Fibroblast of peridontal ligament (primary cell): ENCODE measurements around the gene PUSL1.
"Not testable (repeated sequence)": the region's sequence is repeated elsewhere in the genome, so short reads cannot be mapped to it uniquely, and the experiment has no call there.

Experiments used
- DNase-seq: peaks from one replicate; pipeline ENCODE4 v3.0.0-alpha.2; 2010; ENCODE audit errors: extremely low read depth

PUSL1 gene

DNA sequence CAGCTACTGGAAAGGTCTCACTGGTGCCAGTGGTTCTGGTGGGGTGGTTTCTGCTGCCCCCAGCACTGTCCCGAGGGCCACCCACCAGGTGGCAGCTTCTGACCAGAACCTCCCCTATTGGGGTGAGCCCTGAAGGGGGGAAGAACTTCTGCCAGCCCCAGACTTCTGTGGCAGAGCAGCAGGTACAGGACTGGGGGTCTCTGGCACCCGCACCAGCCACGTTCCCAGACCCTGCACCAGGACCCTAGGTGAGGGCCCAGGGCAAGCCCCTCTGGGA is 1.6 kb downstream of the PUSL1 start:
- DNase-seq = no peak

DNA sequence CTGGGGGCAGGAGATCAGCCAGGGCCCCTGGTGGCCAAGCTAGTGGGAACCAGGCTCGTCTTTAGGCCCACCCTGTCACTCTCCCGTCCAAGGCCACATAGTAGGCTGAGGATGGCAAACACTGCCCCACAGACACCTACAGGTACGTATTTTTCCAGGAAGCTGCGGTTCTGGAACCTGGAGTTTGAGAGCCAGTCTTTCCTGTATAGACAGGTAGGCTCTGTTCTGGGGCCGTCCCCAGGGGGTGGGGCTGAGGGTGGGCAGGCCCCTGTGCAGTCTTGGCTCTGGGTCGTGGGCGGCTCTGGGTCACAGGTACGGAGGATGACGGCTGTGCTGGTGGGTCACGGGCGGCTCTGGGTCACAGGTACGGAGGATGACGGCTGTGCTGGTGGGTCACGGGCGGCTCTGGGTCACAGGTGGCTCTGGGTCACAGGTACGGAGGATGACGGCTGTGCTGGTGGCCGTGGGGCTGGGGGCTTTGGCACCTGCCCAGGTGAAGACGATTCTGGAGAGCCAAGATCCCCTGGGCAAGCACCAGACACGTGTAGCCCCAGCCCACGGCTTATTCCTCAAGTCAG is 2.2 kb downstream of the PUSL1 start:
- DNase-seq = no peak

DNA sequence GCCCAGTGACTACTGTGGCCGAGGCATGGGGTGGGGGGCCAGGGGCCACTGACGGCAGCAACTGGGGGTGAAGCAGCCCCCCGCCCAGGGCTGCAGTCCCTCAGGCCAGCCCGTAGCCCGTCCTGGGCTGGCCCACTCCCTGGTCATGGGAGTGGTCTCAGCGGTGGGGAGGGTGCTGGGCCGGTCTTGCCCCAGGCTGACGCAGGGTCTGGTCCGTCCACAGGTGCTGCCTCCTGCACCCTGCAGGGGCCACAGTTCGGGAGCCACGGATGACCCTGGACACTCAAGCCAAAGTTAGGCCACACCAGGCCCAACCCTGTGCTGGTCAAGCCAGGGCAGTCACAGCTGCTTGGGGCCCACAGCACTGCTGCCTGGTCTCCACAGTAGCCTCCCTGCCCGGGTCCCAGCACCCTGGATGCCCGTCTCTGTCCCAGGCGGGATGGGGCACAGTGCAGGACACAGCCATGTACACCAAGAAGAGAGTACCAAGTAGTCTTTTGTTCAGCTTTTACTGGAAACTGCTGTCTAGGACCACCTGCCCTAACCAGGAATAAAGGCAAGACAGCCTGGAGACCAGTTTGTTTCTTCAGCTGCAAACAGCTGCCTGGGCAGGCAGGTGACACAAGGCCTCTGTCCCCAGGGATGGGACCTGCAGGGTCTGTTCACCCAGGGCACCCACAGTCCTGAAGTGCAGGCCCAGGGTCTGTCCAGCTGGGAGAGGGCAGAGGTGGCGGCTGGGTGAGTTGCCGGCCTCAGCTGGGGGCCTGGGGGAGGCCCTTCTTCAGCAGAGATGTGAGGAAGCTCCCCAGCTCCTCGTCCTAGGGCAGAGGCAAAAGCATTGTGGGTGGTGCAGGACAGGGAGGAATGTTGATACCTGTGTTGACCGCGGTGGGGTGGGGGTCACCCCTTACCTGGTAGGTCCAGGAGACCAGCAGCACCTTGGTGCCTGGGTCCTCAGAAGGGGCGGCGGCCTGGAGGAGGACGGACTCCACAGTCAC is 3.0 kb downstream of the PUSL1 start:
- no peak for DNase-seq

DNA sequence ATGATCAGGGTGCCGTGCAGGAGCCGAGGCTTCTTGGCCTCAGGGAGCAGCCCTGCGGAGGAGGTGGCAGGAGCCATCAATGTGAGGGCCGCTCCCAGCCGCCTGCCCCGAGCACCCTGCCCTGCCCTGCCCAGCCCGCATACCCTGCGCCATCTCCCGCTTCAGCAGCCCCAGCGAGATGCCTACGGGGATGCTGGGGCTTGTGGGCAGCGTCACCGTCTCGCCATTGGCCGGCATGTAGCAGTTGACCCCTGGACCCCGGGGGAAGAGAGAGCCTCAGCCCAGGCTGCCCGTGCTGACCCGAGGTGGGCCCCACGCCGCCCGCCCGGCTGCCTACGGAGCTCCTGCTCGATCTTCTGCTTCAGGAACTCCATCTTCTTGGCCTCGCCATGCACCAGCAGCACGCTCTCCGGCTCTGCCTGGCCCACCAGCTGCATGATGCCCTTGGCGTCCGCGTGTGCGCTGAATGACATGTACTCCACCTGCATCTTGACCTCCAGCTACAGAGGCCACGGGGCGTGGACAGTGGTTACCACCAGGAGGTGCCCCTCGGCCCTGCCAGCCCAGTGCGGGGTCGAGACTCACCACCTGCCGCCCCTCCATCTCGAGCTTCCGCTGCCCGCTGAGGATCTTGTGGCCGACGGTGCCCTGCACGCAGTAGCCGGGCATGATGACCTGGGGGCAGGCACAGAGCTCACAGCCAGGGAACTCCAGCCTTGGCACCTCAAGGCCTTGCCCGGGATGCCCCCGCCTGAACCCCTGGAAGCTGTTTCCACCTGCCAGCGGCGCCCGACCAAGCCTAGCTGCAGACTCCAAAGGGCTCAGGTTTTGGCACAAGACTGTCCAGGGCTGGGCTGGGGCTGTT is 4.3 kb downstream of the PUSL1 start:
- no peak for DNase-seq

DNA sequence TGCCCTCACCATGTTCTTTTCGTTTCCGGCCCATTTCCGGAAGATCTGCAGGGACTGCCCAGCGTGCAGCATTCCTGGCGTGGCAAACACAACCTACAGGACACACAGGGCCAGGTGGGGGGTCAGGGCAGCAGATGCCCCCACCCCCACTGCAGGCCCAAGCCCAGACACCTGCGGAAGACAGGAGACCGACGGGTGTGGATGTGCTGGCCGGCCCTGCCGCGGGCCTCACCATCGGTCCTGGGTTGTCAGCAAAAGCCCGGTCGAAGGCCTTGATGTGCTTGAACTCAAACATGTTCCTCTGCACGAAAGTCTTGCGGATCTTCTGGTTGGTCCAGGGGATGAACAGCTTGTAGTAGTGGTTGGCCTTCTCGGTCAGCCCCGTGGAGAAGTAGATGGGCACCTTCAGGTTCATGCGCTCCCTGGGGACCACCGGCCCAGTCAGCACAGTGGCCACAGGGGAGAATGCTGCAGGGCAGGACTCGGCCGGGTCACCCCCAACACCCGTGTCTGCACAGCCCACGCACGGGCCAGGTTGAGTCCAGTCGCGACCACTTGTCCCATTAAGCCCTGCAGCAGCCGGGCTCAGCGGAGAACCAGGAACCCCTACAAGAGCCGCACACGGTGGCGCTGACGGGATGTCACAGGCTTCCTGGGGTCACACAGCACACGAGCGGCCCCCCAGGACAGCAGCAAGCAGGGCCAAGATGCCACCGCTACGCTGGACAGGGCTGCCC is 5.3 kb downstream of the PUSL1 start:
- DNase-seq = no peak

DNA sequence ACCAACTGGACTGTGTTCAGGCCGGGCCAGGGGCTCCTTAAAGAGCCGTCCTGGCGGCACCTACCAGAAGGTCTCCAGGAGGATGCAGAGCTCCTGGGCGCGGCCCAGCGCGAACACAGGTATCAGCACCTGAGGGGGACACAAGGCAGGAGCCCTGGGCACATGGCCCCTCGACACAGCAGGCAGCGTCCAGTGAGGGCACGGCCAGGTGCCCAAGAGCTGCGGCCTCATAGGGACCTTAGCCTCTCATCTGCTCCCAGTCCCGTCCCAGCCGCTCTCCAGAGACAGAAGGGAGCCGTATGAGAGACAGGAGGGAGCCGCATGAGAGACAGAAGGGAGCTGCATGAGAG is 5.8 kb downstream of the PUSL1 start:
- no peak for DNase-seq

DNA sequence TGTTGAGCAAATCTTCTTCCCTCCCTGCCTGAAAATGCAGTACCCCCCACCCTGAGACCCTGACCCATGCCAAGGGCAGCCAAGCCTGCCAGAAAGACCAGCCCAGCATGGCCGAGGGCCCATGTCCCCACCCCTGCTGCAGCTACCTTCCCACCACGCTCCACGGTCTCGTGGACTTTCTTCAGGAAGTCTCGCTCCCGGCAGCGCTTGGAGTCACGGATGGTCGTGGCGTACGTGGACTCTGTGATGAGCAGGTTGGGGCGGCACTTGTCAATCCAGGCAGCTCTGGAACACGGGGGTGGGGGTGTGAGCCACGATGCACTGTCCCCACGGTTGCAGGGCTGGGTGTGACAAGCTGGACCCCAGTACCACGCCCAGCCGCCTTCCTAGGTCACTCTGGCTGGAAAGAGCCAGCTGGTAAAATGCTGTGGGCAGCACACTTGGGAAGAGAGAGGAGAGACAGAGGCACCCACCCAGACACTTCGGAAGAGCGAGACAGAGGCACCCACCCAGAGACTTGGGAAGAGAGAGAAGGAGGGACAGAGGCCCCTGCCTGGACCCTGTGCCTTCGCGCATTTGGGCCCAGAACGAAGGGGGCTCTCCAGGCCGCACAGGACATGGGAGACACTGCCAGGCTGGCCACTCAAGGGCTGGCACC is 6.4 kb downstream of the PUSL1 start:
- DNase-seq = no peak

DNA sequence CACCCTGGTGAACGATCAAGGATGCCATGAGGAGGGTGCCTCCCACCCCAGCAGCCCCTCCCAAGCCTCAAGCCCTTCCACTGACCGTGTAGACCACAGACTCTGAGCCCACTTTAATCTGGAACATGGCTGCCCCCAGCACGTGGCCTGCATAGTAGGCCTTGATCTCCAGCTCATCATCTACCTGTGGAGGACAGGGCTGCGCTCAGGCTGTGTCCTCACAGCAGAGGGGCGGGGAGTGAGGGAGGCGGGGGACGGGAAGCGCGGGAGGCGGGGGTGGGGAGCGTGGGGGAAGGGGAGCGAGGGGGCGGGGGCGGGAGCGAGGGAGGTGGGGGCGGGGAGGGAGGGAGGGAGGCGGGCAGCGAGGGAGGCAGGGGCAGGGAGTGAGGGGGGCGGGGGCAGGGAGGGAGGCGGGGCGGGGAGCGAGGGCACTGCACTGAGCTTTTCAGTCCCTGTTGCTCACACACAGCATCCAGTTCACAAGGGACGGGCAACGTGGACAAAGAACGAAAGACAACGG is 7.1 kb downstream of the PUSL1 start:
- no peak for DNase-seq

DNA sequence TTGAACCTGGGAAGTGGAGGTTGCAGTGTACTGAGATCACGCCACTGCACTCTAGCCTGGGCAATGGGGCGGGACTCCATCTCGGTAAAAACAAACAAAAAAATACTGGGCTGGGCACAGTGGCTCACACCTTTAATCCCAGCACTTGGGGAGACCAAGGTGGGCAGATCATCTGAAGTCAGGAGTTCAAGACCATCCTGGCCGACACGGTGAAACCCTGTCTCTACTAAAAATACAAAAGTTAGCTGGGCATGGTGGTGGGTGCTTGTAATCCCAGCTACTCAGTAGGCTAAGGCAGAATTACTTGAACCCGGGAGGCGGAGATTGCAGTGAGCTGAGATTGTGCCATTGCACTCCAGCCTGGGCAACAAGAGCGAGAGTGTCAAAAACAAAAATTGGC is 7.8 kb downstream of the PUSL1 start:
- not testable (repeated sequence) for DNase-seq

DNA sequence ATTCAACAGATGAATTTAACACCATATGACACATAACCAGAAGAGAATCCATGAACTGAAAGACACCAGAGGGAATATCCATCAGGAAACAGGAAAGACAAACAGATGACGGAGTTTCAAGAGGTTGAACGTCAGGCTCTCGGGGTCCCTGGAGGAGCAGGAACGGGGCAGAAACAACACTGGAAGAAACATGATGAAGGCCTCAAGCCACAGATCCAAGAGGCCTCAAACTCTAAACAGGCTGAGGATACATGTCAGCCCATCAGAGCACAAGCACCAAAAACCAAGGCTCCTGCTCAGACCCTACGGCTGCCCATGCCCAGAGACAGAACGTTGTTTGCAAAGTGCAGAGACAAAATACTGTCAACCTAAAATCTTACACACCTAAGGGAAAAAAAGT is 9.0 kb downstream of the PUSL1 start:
- DNase-seq = no peak

DNA sequence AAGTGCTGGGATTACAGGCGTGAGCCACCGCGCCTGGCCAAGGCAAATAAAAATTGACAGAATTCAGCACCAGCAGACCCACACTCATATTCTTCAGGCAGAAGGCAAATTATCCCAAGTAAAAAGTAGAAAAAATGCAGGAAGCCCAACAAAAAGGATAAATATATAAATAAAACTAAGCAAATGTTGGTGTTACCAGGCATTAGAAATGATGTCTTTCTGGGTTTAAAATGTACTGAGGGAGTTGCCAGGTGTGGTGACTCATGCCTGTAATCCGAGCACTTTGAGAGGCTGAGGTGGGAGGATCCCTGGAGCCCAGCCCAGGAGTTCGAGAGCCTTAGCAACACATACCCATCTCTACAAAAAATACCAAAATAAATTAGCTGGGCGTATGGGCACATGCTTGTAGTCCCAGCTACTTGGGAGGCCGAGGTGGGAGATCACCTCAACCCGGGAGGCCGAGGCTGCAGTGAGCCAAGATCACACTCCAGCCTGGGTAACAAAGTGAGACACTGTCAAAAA is 9.8 kb downstream of the PUSL1 start:
- peak; percentile 95 for DNase-seq

DNA sequence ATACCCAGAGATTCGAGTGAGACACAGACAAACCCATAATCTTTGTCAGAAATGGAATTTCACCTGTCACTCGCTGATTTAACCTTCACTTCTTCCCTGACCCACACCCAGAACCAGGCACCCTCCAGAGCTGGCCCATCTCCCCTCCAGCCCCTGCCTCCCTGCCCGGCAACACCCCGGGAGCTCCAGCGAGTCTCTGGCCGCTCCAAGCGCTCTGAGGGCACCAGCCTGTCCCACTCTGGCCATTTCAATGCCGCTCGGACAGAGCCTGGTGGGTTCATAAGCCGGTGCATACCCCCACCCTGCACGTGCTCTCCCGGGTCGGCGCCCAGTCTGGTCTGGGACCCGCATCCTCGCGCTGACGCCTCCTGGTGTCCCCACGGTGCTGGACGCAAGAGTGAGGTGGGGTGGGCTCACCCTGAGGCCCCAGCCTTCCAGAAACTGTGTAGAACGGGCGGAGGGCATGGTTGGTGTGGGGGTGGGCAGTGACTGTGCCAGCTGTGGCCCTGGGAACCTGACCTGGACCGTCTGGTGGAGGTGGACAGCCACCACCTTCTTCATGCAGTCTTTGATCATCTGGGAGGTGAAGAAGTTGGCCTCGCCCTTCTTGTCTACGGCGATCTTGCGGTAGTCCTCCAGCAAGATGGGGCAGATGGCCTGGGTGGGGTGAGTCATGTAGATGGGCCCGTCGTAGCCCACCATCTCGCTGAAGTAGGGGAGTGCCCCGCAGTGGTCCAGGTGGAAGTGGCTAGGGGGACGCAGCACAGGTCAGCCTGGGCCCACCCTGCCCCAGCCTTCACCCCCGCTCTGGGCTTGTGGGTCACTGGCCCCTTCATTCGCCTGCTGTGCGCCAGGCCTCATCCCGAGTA is 10.6 kb downstream of the PUSL1 start:
- no peak for DNase-seq

DNA sequence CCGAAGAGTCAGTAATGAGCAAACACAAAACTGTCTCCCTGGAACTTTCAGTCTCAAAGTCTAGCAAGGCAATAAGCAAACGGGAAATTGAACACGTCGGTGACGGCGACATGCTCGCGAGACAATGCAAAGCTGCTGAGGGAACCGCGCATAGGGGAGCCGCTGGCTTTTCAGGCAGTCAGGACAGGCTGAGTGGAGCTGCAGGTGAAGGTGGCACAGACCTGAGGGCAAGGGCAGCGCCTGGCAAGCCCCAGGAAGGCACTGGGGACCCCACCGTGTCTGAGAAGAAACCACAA is 11.2 kb downstream of the PUSL1 start:
- no peak for DNase-seq

DNA sequence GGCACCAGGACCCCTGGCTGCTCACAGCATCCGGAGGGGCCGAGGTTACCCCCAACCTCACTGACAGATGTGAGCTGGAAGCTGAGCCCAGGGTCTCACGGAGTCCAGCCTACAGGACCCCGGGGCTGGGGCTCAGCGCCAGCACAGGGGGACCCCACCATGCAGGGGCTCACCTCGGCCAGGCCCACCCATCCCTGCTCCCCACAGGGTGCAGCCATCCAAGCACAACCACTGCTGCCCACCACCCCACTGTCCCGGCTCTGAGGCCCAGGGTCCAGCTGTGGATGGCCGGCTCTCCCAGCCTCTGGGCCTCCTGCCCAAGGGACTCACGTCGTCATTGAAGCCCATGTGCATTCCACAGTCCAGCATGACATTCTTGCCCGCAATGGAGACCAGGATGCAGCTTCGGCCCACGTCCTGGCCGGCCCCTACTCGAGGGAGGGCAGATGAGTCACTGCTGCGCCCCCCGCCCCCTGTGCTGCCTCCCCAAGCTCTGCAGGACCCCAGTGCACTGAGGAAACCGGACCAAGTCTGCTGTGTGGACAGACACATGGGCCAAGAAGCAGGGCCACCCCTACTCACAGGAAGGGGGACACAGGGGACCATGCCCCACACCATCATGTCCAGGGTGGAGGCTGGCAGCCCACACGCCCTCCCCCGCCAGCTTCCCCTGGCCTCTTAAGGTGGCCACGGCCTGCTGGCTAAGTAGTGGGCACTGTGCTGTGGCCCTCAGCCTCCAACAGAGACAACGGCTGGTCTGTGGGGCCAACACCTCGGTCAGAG is 12.5 kb downstream of the PUSL1 start:
- no peak for DNase-seq

DNA sequence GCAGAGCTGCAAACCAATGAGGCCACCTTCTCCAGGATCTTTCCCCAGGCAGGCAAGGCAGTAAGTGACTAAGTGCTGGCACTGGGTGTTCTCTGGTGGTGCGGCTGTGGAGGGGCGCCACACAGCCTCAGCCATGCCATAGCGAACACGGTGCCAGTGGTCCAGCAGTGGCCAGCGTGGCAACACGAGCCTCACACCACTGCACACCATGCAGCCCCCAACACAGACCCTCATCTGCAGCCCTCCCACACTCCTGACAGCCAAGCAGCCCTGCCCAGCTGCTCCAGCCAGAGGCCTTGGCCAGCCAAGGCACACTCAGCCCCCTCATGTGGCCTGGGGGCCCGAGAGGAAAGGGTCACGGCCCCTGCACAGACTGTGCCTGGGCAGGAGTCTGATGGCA is 13.1 kb downstream of the PUSL1 start:
- no peak for DNase-seq

DNA sequence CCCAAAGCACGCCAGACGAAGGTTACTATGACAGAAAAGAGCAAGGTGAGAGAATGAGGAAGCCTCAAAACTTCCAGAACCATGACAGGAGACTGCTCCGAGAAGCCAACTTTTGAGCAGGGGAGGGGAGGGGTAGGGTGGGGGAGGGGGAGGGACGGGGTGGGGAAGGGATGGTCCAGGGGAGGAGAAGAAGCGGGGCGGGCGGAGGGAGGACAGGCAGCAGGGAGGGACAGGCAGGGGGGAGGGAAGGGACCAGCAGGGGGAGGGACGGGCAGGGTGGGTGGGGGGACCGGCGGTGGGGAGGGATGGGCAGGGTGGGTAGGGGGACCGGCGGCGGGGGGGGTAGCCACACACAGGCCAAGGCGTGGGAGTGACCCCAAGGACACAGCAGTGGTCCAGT is 14.0 kb downstream of the PUSL1 start:
- DNase-seq = no peak

DNA sequence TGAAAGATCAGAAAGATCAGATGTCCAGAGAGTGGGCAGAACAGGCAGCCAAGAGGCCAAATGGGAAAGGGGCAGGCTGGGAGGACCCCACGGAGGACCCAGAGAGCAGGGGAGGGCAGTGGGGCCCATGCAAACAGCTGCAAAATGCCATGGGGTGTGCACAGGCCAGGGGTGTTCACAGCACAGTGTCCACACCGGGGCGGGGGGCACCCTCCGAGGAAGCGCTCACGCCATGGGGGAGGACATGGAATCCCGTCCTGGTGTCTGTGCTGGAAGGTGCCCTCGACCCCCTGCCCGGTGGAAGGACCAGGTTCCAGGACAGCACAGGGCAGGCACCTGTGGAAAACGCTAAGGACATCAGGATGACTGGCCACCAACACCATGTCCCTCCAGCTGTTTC is 14.6 kb downstream of the PUSL1 start:
- no peak for DNase-seq

DNA sequence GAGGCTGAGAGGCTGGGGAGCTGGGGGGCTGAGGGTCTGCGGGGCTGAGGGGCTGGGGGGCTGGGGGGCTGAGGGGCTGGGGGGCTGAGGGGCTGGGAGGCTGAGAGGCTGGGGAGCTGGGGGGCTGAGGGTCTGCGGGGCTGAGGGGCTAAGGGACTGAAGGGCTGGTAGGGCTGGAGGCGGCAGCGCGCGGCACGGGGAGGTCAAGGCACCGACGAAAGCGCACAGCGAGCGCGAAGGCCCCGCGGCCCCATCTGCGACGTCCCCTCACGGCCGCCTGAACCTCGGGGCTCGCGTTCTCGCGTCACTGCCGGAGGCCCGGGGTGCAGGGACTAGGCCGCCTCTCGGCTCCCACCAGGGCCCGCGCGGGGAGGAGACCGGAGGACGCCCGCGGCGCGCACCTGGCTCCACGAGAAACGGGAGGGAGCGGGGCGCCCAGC is 15.7 kb downstream of the PUSL1 start:
- DNase-seq = no peak

DNA sequence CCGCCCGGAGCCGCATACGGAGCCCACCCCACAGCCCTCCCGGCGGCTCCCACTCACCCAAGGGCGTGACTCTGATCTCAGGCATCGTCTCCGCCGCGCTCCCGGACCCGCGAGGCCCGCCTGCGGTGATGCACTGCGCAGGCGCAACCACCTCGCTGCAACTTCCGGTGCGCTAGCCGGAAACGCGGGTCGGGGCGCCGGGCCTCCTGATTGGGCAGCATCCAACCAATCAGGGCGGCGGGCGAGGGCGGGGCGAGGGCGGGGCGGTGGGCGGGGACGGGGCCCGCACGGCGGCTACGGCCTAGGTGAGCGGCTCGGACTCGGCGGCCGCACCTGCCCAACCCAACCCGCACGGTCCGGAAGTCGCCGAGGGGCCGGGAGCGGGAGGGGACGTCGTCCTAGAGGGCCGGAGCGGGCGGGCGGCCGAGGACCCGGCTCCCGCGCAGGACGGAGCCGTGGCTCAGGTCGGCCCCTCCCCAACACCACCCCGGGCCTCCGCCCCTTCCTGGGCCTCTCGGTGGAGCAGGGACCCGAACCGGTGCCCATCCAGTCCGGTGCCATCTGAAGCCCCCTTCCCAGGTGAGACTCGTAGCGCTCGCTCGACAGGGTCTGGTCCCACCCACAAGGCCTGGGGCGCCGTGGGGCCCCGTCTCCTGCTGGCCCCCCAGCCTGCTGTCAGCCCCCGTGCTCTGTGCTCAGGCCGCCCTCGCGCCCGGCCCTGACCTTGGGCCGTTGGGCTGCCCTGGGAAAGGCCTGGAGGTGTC is 16.3 kb downstream of the PUSL1 start, which contains the start of the genes CPTP and INTS11:
Gene CPTP, plus strand, starts transcription at position 279 of the 764 bp plus-strand sequence. CDS start 2,109 bp downstream, outside the sequence.
Gene INTS11, minus strand, starts transcription at position 137 of the 764 bp plus-strand sequence. Its CDS starts 52 bp downstream, at position 85.
- DNase-seq = peak; percentile 84
